Fibroblast of skin of abdomen (primary cell): ENCODE results near the gene TDRD7.
"Not testable (repeated sequence)": the region's sequence is repeated elsewhere in the genome, so short reads cannot be mapped to it uniquely, and the experiment has no call there.

ENCODE experiments used
- DNase-seq: peaks from one replicate; pipeline ENCODE4 v3.0.0-alpha.2; 2013

Gene TDRD7

GRCh38 chr9:97427885-97428284 lies 16.0 kb downstream of the TDRD7 start:
- DNase-seq: no peak

GRCh38 chr9:97430316-97431043 lies 18.6 kb downstream of the TDRD7 start:
- DNase-seq: no peak

- no peak for DNase-seq
Observed at GRCh38 chr9:97431044-97431441, 19.1 kb downstream of the TDRD7 start.

GRCh38 chr9:97431549-97432143 lies 19.8 kb downstream of the TDRD7 start:
- no peak for DNase-seq

GRCh38 chr9:97437051-97437600 lies 25.2 kb downstream of the TDRD7 start:
- no peak for DNase-seq

GRCh38 chr9:97438257-97438656 lies 26.4 kb downstream of the TDRD7 start:
- DNase-seq: no peak

GRCh38 chr9:97438666-97439065 lies 26.8 kb downstream of the TDRD7 start:
- DNase-seq: no peak

GRCh38 chr9:97440160-97440559 lies 28.3 kb downstream of the TDRD7 start:
- DNase-seq: no peak

- DNase-seq: peak; percentile 1
Observed at GRCh38 chr9:97441729-97442128, 29.8 kb downstream of the TDRD7 start.

GRCh38 chr9:97445119-97445701 lies 33.3 kb downstream of the TDRD7 start:
- DNase-seq: no peak

GRCh38 chr9:97447001-97447400 lies 35.1 kb downstream of the TDRD7 start:
- no peak for DNase-seq

GRCh38 chr9:97453573-97453972 lies 41.7 kb downstream of the TDRD7 start:
- DNase-seq: not testable (repeated sequence)

- DNase-seq: not testable (repeated sequence)
Observed at GRCh38 chr9:97456841-97457240, 44.9 kb downstream of the TDRD7 start.

GRCh38 chr9:97459326-97459725 lies 47.4 kb downstream of the TDRD7 start:
- no peak for DNase-seq

GRCh38 chr9:97462159-97462558 lies 50.3 kb downstream of the TDRD7 start:
- no peak for DNase-seq

- no peak for DNase-seq
Observed at GRCh38 chr9:97462914-97463313, 51.0 kb downstream of the TDRD7 start.

GRCh38 chr9:97468658-97469448 lies 57.0 kb downstream of the TDRD7 start:
- peak; percentile 38 for DNase-seq

GRCh38 chr9:97470076-97470475 lies 58.2 kb downstream of the TDRD7 start:
- no peak for DNase-seq

GRCh38 chr9:97473717-97474116 lies 61.8 kb downstream of the TDRD7 start:
- DNase-seq: no peak

- no peak for DNase-seq
Observed at GRCh38 chr9:97474372-97474925, 62.6 kb downstream of the TDRD7 start.

GRCh38 chr9:97475059-97475458 lies 63.2 kb downstream of the TDRD7 start:
- DNase-seq: peak; percentile 13

- no peak for DNase-seq
Observed at GRCh38 chr9:97478301-97478981, 66.5 kb downstream of the TDRD7 start.
